ENCODE results near the gene FGFRL1.

DNA sequence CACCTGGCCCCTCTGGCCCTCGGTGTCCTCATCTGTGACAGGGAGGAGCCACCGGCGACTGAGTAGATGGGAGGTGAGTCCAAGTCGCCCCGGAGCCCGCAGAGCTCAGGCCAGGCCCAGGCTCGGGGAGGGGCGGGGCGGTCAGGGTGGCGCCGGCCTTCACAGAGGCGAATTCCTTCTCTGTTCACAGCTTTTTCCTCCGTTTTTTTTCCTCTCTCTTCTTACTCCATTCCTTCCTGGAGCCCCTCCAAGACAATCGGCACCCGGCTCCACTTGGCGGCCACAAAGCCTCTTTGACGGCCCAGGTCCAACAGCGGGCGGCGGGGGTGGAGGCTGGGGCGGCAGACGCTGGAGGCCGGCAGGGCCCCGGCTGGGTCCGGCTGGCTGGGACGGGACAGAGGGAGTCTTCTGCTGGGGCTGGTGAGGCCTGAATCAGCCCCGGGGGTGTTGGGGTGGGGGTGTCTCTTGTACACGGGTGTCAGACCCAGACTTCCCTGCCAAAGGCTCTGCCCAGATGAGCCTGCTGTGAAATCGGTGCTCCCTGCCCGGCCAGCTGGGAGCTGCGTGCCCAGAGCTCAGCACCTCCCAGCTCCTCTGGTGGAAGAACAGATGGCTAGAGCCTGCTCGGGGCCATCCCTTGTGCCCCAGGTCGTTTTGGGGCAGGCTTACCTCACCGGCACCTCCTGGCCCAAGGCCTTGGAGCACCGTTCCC is 22.6 kb downstream of the FGFRL1 start:
- TF ChIP-seq, protein P1, sequence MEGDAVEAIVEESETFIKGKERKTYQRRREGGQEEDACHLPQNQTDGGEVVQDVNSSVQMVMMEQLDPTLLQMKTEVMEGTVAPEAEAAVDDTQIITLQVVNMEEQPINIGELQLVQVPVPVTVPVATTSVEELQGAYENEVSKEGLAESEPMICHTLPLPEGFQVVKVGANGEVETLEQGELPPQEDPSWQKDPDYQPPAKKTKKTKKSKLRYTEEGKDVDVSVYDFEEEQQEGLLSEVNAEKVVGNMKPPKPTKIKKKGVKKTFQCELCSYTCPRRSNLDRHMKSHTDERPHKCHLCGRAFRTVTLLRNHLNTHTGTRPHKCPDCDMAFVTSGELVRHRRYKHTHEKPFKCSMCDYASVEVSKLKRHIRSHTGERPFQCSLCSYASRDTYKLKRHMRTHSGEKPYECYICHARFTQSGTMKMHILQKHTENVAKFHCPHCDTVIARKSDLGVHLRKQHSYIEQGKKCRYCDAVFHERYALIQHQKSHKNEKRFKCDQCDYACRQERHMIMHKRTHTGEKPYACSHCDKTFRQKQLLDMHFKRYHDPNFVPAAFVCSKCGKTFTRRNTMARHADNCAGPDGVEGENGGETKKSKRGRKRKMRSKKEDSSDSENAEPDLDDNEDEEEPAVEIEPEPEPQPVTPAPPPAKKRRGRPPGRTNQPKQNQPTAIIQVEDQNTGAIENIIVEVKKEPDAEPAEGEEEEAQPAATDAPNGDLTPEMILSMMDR (IDR thresholded peaks at IDR 0.05) = no peak
- no peak for TF ChIP-seq POLR2A (IDR thresholded peaks at IDR 0.05)
